Adrenal gland (tissue), 12 donors: ENCODE data around the gene GGT7. TPM values are rescaled to one million over a fixed set of nuclear protein-coding genes. Genes with fewer than 3 reads are reported as not detected.

Source experiments
- DNase-seq, 7 donors: peaks; one replicate each; pipeline ENCODE4 v3.0.0-alpha.2; 2019 to 2020
- H3K27ac ChIP-seq, 5 donors: fragments of 200-600 bp; sonication (generic) in 4 of 5; 1 replicate in 3 of 5; 2 replicates in 2 of 5; pipeline versions ENCODE4 v1.5.1 to v1.8.0; 2016 to 2020; ENCODE audit warnings: mild to moderate bottlenecking in 1 of 5
- H3K27me3 ChIP-seq: fragments of 200-600 bp; 2 replicates; pipeline ENCODE4 v1.8.0; 2021
- H3K36me3 ChIP-seq, 2 donors: fragments of 200-600 bp; replicated peaks in 1 of 2; 1 replicate in 1 of 2; 2 replicates in 1 of 2; pipeline versions ENCODE4 v1.5.1 to v1.8.0; 2018 to 2022
- H3K4me1 ChIP-seq, 2 donors: fragments of 200-600 bp; replicated peaks in 1 of 2; 1 replicate in 1 of 2; 2 replicates in 1 of 2; pipeline versions ENCODE4 v1.5.1 to v1.8.0; 2018 to 2021
- H3K4me3 ChIP-seq, 4 donors: fragments of 200-600 bp; sonication (generic) in 3 of 4; one replicate each; pipeline ENCODE4 v1.5.1; 2016 to 2018
- H3K9me3 ChIP-seq, 3 donors: fragments of 200-600 bp; sonication (generic) in 1 of 3; replicated peaks in 1 of 3; 1 replicate in 2 of 3; 2 replicates in 1 of 3; pipeline versions ENCODE4 v1.5.1 to v1.8.0; 2016 to 2021
- POLR2A ChIP-seq, 2 donors: fragments of 450-650 bp; IDR thresholded peaks; one replicate each; pipeline ENCODE4 v1.6.1; 2017; ENCODE audit warnings: antibody characterized with exemption in 2 of 2, mild to moderate bottlenecking in 2 of 2, moderate library complexity in 1 of 2
- WGBS, 4 donors: extraction: QIAGEN DNeasy Blood & Tissue Kit in 2 of 4; methylation state at CpG; one replicate each; pipeline versions ENCODE4 v1.1.5 to v1.1.7; 2013 to 2017; 5-methylcytosine and 5-hydroxymethylcytosine counted together
- intact Hi-C, 2 donors: fragments of 100-400 bp; cut with DNase I; formaldehyde crosslinking; loops; one replicate each; pipeline versions ENCODE4 v1.14.1 to v1.15.0; 2022 to 2023
- polyA plus RNA-seq, 3 donors: library from polyadenylated mRNA; stranded (reverse); fragments of 200-250 nt in 2 of 3; fragments of 350-450 nt in 1 of 3; fragmentation: Illumina TruSeq in 1 of 3; extraction: RNeasy Lipid Tissue Mini Kit (QIAGEN cat#74804) in 1 of 3; gene quantifications; one replicate each; pipeline ENCODE4 v1.2.3, GENCODE V29; 2013 to 2014
- total RNA-seq, 9 donors: library from RNA; depleted of rRNA in 4 of 9; stranded (reverse); fragments of >200 nt in 4 of 9; fragments of 120-200 nt in 1 of 9; fragmentation: NEBNext Ultra II Directional in 1 of 9; extraction: Animal tissue kit (Norgen Biotek cat#: 25700) in 1 of 9; gene quantifications; one replicate each; pipeline versions ENCODE4 v1.1.0 to v1.2.4, GENCODE V29; 2013 to 2023
- TF ChIP-seq, protein P1 (sequence below), 6 experiments: fragments of 450-650 bp in 4 of 6; fragments of 200-600 bp in 2 of 6; sonication (generic) in 1 of 6; IDR thresholded peaks; 1 replicate in 5 of 6; 2 replicates in 1 of 6; pipeline versions ENCODE4 v1.5.1 to v1.8.0; 2016 to 2021; ENCODE audit warnings: antibody characterized with exemption in 6 of 6, mild to moderate bottlenecking in 2 of 6, moderate library complexity in 1 of 6
- donor health status: healthy with polysubstance abuse.
- donor health status: Bipolar disorder and iron deficiency.
- donor health status: DM: yes; HTN: yes; CAD: no.
- donor health status: DM: no; HTN: no; CAD: no.
- donor health status: DM: no; HTN: no; CAD: no.
- donor health status: DM: yes; HTN: yes; CAD: no.

GGT7 gene
- total and polyA plus RNA-seq, 12 donors: 5.3 to 27.8 (median 14.2) TPM

DNA sequence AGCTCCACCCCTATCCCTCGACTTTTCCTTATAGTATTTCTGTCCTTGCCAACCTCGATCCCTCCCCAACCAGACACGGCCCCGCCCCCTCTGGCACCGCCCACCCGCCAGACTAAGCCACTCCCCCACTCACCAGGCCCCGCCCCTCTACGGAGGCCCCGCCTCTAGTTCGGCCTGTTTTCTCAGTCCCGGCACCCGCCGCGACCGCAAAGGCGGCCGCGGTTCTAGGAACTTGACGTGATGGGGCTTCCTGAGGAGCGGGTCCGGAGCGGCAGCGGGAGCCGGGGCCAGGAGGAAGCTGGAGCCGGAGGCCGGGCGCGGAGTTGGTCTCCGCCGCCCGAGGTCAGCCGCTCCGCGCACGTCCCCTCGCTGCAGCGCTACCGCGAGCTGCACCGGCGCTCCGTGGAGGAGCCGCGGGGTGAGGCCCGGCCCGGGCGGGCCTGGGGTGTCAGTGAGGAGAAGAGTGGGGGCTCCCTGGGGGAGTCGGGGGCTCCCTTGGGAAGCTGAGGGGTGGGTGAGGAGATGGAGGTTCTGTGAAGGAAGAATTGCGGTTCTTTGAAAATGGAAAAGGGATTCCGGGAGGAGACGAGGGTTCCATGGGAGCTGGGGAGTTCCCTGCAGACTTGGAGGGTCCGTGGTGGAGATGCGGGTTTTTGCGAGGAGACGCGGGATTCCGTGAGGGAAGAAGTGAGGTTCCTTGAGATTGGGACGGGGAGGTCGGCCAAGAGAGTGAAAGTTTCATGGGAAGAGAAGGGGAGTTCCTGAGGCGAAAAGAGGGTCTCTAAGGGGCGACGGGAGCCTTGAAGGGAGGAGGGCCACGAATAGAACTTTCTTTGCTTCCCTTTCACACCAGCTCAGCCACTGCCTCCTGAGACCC is 4.0 kb upstream of the GGT7 start, which contains the start of gene ACSS2:
TSS of gene ACSS2 (plus strand) at position 207 of the 877 bp plus-strand sequence. CDS start at position 241, 34 bp downstream.
- Histone ChIP-seq H3K36me3 (no peaks in the 10 kb centered on the region), H3K4me3 (peak within 1 kb of the TSS; percentile 56 to 86 (median 74)), H3K27me3 (no peaks in the 10 kb centered on the region), H3K27ac (peak within 1 kb of the TSS; percentile 87 to 94 (median 88)), H3K9me3 (no peaks in the 10 kb centered on the region), H3K4me1 (peaks cover 16 to 49% of the 10 kb centered on the region in 2 donors)
- intact Hi-C loops: no loop called here
- TF ChIP-seq POLR2A (IDR thresholded peaks at IDR 0.05): peak; percentile 70 to 84
- TF ChIP-seq, protein P1, sequence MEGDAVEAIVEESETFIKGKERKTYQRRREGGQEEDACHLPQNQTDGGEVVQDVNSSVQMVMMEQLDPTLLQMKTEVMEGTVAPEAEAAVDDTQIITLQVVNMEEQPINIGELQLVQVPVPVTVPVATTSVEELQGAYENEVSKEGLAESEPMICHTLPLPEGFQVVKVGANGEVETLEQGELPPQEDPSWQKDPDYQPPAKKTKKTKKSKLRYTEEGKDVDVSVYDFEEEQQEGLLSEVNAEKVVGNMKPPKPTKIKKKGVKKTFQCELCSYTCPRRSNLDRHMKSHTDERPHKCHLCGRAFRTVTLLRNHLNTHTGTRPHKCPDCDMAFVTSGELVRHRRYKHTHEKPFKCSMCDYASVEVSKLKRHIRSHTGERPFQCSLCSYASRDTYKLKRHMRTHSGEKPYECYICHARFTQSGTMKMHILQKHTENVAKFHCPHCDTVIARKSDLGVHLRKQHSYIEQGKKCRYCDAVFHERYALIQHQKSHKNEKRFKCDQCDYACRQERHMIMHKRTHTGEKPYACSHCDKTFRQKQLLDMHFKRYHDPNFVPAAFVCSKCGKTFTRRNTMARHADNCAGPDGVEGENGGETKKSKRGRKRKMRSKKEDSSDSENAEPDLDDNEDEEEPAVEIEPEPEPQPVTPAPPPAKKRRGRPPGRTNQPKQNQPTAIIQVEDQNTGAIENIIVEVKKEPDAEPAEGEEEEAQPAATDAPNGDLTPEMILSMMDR (IDR thresholded peaks at IDR 0.05): no peak
- 1% methylated on average over 32 to 63 of the region's 63 CpGs for WGBS, 4 donors
- DNase-seq: peak in 4 of 7 donors; percentile 29 to 100 (median 48)

DNA sequence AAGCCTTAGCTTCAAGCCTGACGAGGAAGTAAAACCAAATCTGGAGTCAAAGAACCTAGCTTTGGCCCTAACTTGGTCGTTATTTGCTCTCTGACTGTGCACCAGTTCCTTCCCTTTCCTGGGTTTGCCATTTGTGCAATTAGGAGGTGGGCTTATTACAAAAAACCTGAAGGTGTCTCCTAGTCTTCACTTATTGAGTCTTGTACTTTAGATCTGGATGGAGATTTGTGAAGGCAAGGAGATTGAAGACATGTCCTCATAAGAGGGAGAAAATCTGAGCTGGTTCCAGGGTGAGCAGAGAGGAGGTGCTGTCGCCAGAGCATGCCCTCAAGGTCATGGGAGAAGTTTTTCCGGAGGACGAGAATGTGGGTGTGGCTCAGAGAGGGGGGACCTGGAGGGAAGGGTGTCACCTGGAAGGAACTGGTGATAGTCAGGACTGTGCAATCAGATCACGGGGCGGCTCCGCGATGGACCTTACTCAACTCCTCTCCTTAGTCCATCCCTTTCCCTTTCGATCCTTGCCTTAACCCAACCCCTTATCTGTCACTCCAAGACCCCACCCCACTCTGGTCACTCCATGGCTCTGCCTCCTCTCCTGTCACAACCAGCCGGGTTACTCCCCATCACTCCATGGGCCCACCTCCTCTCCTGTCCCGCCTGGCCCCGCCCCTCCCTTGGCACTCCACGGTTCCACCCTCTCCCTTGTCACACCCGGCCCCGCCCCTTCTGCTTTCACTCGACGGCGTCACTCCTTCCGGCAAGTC is 3.2 kb upstream of the GGT7 start:
- Histone ChIP-seq H3K27ac (peak overlapping the region; percentile 79 to 94 (median 87)), H3K9me3 (no peaks in the 10 kb centered on the region), H3K27me3 (no peaks in the 10 kb centered on the region), H3K4me3 (peak overlapping the region in 2 of 4 donors; percentile 7 to 86), H3K36me3 (no peaks in the 10 kb centered on the region), H3K4me1 (peaks cover 16 to 53% of the 10 kb centered on the region in 2 donors)
- peak in 1 of 2 donors; percentile 2 for TF ChIP-seq POLR2A (IDR thresholded peaks at IDR 0.05)
- TF ChIP-seq, protein P1 (IDR thresholded peaks at IDR 0.05): peak; percentile 6 to 67 (median 40)
- DNase-seq: peak in 6 of 7 donors; percentile 100
- intact Hi-C loops: no loop called here
- 5 to 9% (median 7%) methylated on average over 16 to 20 of the region's 20 CpGs for WGBS, 4 donors

DNA sequence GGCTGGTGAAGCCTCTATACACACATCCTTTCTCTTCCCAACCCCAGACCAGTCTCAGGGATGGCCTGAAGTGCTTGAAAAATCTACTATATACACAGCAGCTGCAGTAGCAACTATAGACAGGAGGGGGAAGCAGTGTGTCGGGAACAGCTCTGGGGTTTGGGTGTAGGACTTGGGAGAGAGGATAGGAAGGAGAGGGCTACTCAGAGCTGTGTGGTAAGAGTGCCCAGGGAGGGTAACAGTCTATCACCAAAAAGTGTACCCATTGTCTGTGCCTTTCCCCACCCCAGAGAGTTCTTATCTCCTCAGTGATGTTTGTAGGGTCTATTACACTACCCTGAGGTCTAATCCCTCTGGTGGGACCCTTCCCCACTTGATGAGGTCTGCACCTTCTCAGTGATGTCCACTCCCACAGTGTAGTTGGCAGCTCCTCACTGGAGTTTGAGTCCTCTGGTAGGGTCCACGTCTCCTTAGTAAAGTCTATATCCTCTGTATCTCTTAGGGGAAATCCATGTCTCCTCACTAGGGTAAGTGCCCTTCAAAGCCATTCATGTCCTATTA is 1.5 kb upstream of the GGT7 start:
- Histone ChIP-seq H3K36me3 (no peaks in the 10 kb centered on the region), H3K4me1 (peaks cover 16 to 43% of the 10 kb centered on the region in 2 donors), H3K27me3 (no peaks in the 10 kb centered on the region), H3K27ac (peak overlapping the region in 3 of 5 donors; percentile 22 to 94 (median 87)), H3K9me3 (no peaks in the 10 kb centered on the region), H3K4me3 (no peak overlapping the region)
- no peak for TF ChIP-seq POLR2A (IDR thresholded peaks at IDR 0.05)
- TF ChIP-seq, protein P1 (IDR thresholded peaks at IDR 0.05): peak; percentile 75 to 99 (median 96)
- intact Hi-C loops: loop anchor here (5.0 kb wide), 3 partner anchors 78 to 218 kb away; partner anchors contain the start of gene TRPC4AP (in 1 of the 2)
- WGBS, 4 donors: 15 to 33% (median 22%) methylated on average over 2 of the region's 2 CpGs
- peak; percentile 84 to 95 (median 86) for DNase-seq
